Cardiac muscle cell (in vitro differentiated cells and primary cell): ENCODE results near the gene FAM120B. TPM values are rescaled to one million over a fixed set of nuclear protein-coding genes. Genes with fewer than 3 reads are reported as not detected.

Source experiments
- DNase-seq, 2 donors: peaks; one replicate each; pipeline versions ENCODE4 v3.0.0 to v3.0.0-alpha.2; 2010 to 2017; ENCODE audit warnings: low read depth in 1 of 2, low spot score in 1 of 2
- H3K27ac ChIP-seq: fragments of 200-600 bp; sonication (generic); 2 replicates; pipeline ENCODE4 v1.5.1; 2016
- H3K27me3 ChIP-seq: fragments of 200-600 bp; sonication (generic); 2 replicates; pipeline ENCODE4 v1.6.0; 2016; ENCODE audit warnings: control low read depth
- H3K36me3 ChIP-seq: fragments of 200-600 bp; sonication (generic); 2 replicates; pipeline ENCODE4 v1.5.1; 2016; ENCODE audit warnings: control low read depth
- H3K4me1 ChIP-seq: fragments of 200-600 bp; sonication (generic); 2 replicates; pipeline ENCODE4 v1.8.1; 2017; ENCODE audit warnings: low read depth, mild to moderate bottlenecking, mixed run types
- H3K4me3 ChIP-seq: fragments of 200-600 bp; sonication (generic); 2 replicates; pipeline ENCODE4 v1.5.1; 2016; ENCODE audit warnings: mild to moderate bottlenecking
- H3K9me3 ChIP-seq: fragments of 200-600 bp; sonication (generic); 2 replicates; pipeline ENCODE4 v1.5.1; 2017; ENCODE audit warnings: low read depth, mild to moderate bottlenecking, control low read depth
- CTCF ChIP-seq: IDR thresholded peaks from 2 replicates; pipeline ENCODE4 v1.5.1; 2012; ENCODE audit warnings: low read depth, mild to moderate bottlenecking, low read length
- polyA plus RNA-seq: library from polyadenylated mRNA; unstranded; fragments of >200 nt; fragmentation: Nextera tagmentation; extraction: Ambion mirVana; gene quantifications from 2 replicates; pipeline ENCODE4 v1.2.1, GENCODE V29; 2016
- total RNA-seq: library from RNA; depleted of rRNA; stranded (reverse); fragments of >200 nt; gene quantifications from 2 replicates; pipeline ENCODE4 v1.2.3, GENCODE V29; 2016

Gene FAM120B
- total and polyA plus RNA-seq, 2 experiments from 2014 or later, result 13.2 to 24.9 TPM

- Histone ChIP-seq H3K9me3 (no peaks in the 10 kb centered on the region), H3K27ac (no peak overlapping the region), H3K4me3 (no peak overlapping the region), H3K4me1 (no peaks in the 10 kb centered on the region), H3K36me3 (no peaks in the 10 kb centered on the region), H3K27me3 (no peaks in the 10 kb centered on the region)
- no peak for TF ChIP-seq CTCF
- DNase-seq, result no peak
These were observed 113.7 kb downstream of the FAM120B start for GRCh38 chr6:170420283-170420682.

DNA sequence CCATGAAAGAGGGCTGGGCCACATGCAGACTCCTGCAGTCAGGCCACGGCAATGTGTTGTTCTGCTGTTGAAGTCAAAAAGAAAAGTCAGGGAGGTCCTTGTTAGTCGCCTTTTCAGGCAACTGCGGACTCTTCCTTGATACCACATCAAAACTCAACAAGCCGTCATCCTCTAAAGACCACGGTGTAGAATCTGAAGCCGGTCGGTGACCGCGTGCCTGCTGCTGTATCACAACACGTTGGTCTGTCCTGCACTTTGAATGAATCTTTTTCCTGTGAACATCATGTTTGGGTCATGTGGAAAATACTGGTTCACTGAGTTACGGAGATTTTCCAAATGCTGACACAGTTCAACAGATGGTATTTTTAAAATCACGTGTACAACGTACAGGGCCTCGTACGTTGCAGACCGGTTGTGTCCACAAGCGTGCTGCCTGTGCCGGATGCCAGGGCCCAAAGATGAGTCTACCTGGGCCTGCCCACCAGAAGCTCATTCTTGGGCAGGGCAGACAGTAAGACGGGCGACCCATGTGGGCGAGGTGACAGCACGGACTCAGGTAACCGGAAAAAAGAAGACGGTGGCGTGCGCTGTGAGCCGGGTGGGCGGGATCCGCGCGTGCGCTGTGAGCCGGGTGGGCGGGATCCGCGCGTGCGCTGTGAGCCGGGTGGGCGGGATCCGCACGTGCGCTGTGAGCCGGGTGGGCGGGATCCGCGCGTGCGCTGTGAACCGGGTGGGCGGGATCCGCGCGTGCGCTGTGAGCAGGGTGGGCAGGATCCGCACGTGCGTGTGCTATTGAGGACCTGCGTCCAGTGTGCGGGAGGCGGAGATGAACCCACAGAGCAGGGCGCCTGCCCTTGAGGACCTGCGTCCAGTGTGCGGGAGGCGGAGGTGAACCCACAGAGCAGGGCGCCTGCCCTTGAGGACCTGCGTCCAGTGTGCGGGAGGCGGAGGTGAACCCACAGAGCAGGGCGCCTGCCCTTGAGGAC, 114.5 kb downstream of the FAM120B start:
- Histone ChIP-seq H3K9me3 (no peaks in the 10 kb centered on the region), H3K36me3 (no peaks in the 10 kb centered on the region), H3K4me3 (no peak overlapping the region), H3K27me3 (no peaks in the 10 kb centered on the region), H3K27ac (no peak overlapping the region), H3K4me1 (no peaks in the 10 kb centered on the region)
- TF ChIP-seq CTCF, result no peak
- DNase-seq, result no peak

DNA sequence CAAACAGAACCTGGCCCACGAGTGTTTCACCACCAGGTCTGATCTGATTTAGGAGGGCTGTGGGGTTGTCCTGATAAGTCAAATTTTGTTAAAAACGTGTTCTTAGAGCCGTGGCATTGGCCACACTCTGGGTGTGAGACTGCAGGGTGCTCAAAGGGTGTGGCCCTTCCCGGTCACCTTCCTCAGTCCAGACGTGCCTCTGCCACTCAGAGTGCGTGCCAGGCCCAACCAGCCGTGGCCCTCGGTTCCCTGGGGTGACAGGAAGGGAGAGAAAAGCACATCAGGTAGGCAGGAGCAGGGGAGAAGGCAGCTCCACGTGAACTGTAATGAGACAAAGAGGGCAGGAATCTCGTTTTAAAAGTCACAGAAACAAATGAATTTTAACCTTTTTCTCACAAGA, 115.4 kb downstream of the FAM120B start:
- Histone ChIP-seq H3K4me3 (no peak overlapping the region), H3K9me3 (no peaks in the 10 kb centered on the region), H3K27ac (no peak overlapping the region), H3K27me3 (no peaks in the 10 kb centered on the region), H3K36me3 (no peaks in the 10 kb centered on the region), H3K4me1 (no peaks in the 10 kb centered on the region)
- DNase-seq, result no peak
- TF ChIP-seq CTCF, result no peak

- no peaks in the 10 kb centered on the region for H3K36me3 ChIP-seq
- no peaks in the 10 kb centered on the region for H3K4me1 ChIP-seq
- no peaks in the 10 kb centered on the region for H3K9me3 ChIP-seq
- no peaks in the 10 kb centered on the region for H3K27me3 ChIP-seq
- H3K4me3 ChIP-seq, result no peak overlapping the region
- TF ChIP-seq CTCF, result no peak
- DNase-seq, result no peak
- H3K27ac ChIP-seq, result no peak overlapping the region
These were observed 116.5 kb downstream of the FAM120B start for GRCh38 chr6:170423030-170423429.

DNA sequence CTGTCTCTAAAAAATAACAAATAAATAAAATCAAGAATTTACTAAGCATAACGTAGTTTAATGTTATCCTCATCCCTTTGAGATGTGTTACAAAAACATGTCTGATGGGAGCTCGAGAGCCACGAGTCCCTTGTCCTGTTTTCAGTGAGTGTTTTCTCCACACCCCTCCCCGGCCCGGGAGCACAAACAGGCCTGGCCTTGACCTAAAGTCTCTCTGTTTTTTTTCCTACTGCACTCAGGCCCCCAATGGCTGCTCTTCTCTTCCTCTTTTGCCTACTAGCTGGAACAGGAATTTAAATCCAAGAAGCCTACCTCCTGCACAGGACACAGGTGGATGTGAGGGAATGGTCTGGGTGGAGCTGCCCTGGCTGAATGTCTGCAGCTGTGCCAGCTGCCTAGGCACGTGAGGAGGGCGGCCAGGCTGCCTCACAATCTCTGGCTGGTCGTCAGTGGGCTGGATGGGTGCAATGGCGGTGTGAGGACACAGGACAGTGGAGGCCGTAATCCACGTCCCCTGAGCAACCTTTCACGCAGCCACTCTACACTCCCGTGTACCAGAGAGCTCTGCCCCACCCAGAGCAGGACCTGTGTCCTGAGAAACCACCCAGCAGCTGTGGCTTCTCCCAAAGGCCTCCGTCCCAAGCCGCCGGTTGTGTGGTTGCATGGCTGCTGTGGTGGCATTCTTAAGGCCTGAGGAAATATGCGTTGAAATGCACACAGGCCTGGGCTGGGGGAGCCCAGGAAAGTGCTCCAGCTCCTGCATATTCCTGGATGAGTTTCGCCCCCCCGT, 117.5 kb downstream of the FAM120B start:
- Histone ChIP-seq H3K4me1 (no peaks in the 10 kb centered on the region), H3K36me3 (no peaks in the 10 kb centered on the region), H3K27ac (no peak overlapping the region), H3K27me3 (no peaks in the 10 kb centered on the region), H3K4me3 (no peak overlapping the region), H3K9me3 (no peaks in the 10 kb centered on the region)
- TF ChIP-seq CTCF, result no peak
- no peak for DNase-seq
